ENCODE results near the gene MCU.
"Not testable (repeated sequence)": the region's sequence is repeated elsewhere in the genome, so short reads cannot be mapped to it uniquely, and the experiment has no call there.

The MCU gene

DNA sequence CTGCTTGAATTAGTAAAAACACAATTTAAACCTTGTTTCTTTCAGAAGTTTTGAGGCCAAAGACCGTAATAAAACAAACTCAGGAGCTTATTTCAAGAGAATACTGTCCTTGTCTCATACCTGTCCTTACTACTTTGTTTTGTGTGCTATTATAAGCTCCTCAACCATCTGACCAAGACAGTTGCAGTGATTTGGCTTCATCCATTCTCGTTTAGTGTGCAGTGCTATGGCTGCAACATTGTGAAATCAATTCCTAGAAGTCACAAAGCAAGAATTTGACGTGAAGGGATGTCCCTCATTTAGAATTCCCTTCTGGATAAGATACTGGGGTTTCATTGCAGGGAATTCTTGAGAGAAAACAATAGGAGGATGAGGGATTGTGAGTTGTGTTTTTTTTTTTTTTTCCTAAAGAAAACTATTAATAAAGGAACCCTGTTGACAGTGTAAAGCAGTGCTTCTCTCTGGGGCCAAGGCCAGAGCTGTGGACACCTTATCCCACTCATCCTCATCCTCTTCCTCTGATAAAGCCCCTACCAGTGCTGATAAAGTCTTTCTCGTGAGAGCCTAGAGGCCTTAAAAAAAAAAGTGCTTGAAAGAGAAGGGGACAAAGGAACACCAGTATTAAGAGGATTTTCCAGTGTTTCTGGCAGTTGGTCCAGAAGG is 201.3 kb downstream of the MCU start, which contains the start of gene OIT3:
Gene OIT3 (plus strand): TSS at position 604 of the 663 bp plus-strand sequence. CDS start 60 bp downstream, outside the sequence.
- H3K27ac ChIP-seq = no peak within 1 kb of the TSS
- no peak for DNase-seq (ENCODE audit: low spot score)
- ChIA-PET CTCF (interaction anchor here (0.6 to 0.7 kb wide), 2 partner anchors 47 to 89 kb away, joined by 3 to 4 read pairs; no protein-coding TSS in a partner anchor), POLR2A (ENCODE audit: low non-redundant PET) (no interaction called here)
- no peak for TF ChIP-seq CTCF (conservative IDR thresholded peaks at IDR 0.05; ENCODE audit: low read depth)

DNA sequence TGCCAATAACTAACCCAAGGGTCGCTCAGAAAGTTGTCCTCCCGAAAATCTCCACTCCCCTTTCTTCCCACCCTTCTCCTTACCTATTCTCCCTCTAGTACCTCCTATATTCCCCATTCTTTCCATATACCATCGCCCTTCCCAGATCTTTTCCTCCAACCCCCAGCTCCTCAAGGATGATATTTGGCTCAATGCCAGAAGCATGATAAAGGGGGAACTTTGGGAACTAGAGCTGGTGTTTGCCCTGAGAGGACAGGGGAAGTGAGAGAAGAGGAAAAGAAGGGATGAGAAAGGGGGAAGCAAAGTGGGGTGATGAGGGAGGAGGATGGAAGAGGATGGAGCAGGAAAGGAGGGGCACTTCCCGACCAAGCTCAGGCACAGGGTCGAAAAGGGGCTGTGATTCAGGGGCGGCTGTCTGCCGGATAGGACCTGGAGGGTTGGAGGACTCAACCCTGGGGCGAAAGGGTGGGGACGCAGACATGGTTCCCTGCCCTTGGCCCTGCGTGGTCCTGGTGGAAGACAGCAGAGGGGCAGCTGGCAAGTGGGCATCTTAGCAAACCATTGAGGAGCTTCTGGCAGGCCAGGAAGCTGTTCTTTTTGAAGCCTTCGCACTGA is 203.4 kb downstream of the MCU start:
- DNase-seq (ENCODE audit: low spot score) = no peak
- ChIA-PET CTCF (interaction anchor here (0.6 kb wide), 2 partner anchors 26 to 126 kb away, joined by 3 to 4 read pairs; no protein-coding TSS in a partner anchor), POLR2A (ENCODE audit: low non-redundant PET) (no interaction called here)
- H3K27ac ChIP-seq = no peak overlapping the region
- TF ChIP-seq CTCF (conservative IDR thresholded peaks at IDR 0.05; ENCODE audit: low read depth) = no peak

DNA sequence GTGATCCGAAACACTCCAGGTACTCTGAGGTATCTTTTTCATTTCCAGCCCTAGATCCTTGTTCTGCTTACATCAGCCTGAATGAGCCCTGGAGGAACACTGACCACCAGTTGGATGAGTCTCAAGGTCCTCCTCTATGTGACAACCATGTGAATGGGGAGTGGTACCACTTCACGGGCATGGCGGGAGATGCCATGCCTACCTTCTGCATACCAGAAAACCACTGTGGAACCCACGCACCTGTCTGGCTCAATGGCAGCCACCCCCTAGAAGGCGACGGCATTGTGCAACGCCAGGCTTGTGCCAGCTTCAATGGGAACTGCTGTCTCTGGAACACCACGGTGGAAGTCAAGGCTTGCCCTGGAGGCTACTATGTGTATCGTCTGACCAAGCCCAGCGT is 206.7 kb downstream of the MCU start:
- POLR2A ChIA-PET (ENCODE audit: low non-redundant PET) = no interaction called here
- no peak for DNase-seq (ENCODE audit: low spot score)
- H3K27ac ChIP-seq = no peak overlapping the region
- CTCF ChIA-PET = no interaction called here
- TF ChIP-seq CTCF (conservative IDR thresholded peaks at IDR 0.05; ENCODE audit: low read depth) = no peak

GRCh38 chr10:72899545-72899944 is 207.6 kb downstream of the MCU start:
- CTCF ChIA-PET = no interaction called here
- POLR2A ChIA-PET (ENCODE audit: low non-redundant PET) = no interaction called here

GRCh38 chr10:72903941-72904446 is 212.1 kb downstream of the MCU start:
- CTCF ChIA-PET; H3K27ac ChIP-seq; POLR2A ChIA-PET (ENCODE audit: low non-redundant PET); DNase-seq (ENCODE audit: low spot score): not testable (repeated sequence)

More at GRCh38 chr10:72899545-72899944, 207.6 kb downstream of the MCU start:
- TF ChIP-seq CTCF (conservative IDR thresholded peaks at IDR 0.05; ENCODE audit: low read depth) = no peak
- no peak for DNase-seq (ENCODE audit: low spot score)
- H3K27ac ChIP-seq = no peak overlapping the region

- ChIA-PET CTCF (no interaction called here), POLR2A (ENCODE audit: low non-redundant PET) (no interaction called here)
- no peak for TF ChIP-seq CTCF (conservative IDR thresholded peaks at IDR 0.05; ENCODE audit: low read depth)
- no peak overlapping the region for H3K27ac ChIP-seq
- no peak for DNase-seq (ENCODE audit: low spot score)
Observed at GRCh38 chr10:72904806-72905205, 212.9 kb downstream of the MCU start.

- POLR2A ChIA-PET (ENCODE audit: low non-redundant PET) = no interaction called here
- TF ChIP-seq CTCF (conservative IDR thresholded peaks at IDR 0.05; ENCODE audit: low read depth) = no peak
- DNase-seq (ENCODE audit: low spot score) = no peak
- CTCF ChIA-PET = no interaction called here
- no peak overlapping the region for H3K27ac ChIP-seq
Observed at GRCh38 chr10:72906446-72906845, 214.5 kb downstream of the MCU start.

Measured in RWPE1 (cell line).